RWPE1 (cell line): ENCODE results near the gene NLRP3.

Source experiments
- CTCF ChIA-PET: fragments of 350-600 bp; sonication (Branson Sonifier 250); formaldehyde crosslinking; extraction: SDS; loops from one replicate; lab custom pipeline; 2021; lab: Yijun Ruan, JAX
- POLR2A ChIA-PET: fragments of 400-600 bp; formaldehyde crosslinking; extraction: SDS; loops from one replicate; lab custom pipeline; 2020; ENCODE audit warnings: antibody characterized with exemption; ENCODE audit not compliant: low non-redundant PET; lab: Yijun Ruan, JAX
- DNase-seq: peaks from one replicate; pipeline ENCODE4 v3.0.0; 2012; ENCODE audit warnings: low spot score
- H3K27ac ChIP-seq: fragments of 450-650 bp; 2 replicates; pipeline ENCODE4 v1.5.1; 2017
- TF ChIP-seq, protein P1 (sequence below): fragments of 450-650 bp; conservative IDR thresholded peaks from 2 replicates; pipeline ENCODE4 v1.5.1; 2017; ENCODE audit warnings: low read depth, mild to moderate bottlenecking

NLRP3 gene

DNA sequence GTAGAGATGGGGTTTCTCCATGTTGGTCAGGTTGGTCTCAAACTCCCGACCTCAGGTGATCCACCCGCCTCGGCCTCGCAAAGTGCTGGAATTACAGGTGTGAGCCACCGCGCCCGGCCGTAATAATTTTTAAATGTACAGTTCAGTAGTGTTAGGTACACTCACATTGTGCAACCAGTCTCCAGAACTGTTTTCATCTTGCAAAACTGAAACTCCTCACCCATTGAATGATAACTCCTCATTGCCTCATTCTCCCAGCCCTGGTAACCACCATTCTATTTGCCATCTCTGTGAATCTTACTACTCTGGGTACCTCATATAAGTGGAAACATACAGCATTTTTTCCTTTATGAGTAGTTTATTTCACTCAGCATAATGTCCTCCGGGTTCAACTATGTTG, 3.4 kb downstream of the NLRP3 start:
- CTCF ChIA-PET: no interaction called here
- no peak for DNase-seq
- TF ChIP-seq, protein P1, sequence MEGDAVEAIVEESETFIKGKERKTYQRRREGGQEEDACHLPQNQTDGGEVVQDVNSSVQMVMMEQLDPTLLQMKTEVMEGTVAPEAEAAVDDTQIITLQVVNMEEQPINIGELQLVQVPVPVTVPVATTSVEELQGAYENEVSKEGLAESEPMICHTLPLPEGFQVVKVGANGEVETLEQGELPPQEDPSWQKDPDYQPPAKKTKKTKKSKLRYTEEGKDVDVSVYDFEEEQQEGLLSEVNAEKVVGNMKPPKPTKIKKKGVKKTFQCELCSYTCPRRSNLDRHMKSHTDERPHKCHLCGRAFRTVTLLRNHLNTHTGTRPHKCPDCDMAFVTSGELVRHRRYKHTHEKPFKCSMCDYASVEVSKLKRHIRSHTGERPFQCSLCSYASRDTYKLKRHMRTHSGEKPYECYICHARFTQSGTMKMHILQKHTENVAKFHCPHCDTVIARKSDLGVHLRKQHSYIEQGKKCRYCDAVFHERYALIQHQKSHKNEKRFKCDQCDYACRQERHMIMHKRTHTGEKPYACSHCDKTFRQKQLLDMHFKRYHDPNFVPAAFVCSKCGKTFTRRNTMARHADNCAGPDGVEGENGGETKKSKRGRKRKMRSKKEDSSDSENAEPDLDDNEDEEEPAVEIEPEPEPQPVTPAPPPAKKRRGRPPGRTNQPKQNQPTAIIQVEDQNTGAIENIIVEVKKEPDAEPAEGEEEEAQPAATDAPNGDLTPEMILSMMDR: no peak

DNA sequence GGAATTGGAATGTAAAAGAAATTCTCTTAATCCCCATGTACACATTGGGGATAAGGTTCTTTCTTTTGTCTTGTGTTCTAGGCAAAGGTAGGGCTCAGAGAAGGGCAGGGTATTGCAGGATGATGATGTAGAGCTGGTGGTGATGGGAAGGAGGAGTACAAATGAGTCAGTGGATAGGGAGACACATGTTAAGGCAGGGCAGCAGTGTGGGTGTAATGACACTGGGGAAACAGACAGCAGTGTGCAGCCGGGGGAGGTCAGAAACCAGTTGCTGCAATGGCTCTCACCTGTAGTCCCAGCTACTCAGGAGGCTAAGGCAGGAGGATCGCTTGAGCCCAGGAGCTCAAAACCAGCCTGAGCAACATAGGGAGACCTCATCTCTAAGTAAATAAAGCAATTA, 5.1 kb downstream of the NLRP3 start:
- ChIA-PET POLR2A (no interaction called here), CTCF (no interaction called here)
- H3K27ac ChIP-seq: no peak overlapping the region
- DNase-seq: no peak
- TF ChIP-seq, protein P1: no peak

More for the DNA sequence above, 3.4 kb downstream of the NLRP3 start:
- no peak overlapping the region for H3K27ac ChIP-seq
- POLR2A ChIA-PET: no interaction called here

DNA sequence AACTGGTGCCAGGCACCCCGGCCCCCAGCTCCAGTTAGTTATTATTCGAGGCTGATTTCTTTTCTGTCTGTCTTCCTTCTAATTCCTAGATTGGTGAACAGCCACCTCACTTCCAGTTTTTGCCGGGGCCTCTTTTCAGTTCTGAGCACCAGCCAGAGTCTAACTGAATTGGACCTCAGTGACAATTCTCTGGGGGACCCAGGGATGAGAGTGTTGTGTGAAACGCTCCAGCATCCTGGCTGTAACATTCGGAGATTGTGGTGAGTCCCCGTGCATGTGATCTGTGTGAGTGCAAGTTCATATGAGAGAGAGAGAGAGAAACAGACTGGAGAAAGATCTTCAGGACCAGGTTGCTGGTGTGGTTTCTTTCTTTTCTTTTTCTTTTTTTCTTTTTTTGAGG, 13.5 kb downstream of the NLRP3 start:
- DNase-seq: no peak
- TF ChIP-seq, protein P1: no peak
- ChIA-PET CTCF (no interaction called here), POLR2A (no interaction called here)
- H3K27ac ChIP-seq: no peak overlapping the region

DNA sequence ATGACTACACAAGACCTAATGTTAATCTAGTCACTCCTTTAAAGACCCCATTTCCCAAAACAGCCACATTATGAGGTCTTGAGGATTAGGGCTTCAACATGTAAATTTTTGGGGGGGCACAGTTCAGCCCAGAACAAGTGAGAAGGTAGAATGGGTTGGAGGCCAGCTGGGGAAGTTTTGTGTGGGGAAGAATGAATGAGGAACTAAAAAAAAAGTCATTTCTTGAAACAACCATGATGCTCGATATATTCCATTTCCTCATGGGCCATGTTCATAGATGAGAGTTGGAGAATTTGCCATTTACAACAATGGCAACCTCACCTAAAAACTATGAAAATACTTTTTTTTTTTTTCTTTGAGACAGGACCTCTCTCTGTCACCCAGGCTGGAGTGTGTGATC, 14.5 kb downstream of the NLRP3 start:
- ChIA-PET CTCF (interaction anchor here (0.7 kb wide), 1 partner anchor 41 kb away, joined by 9 read pairs; no protein-coding TSS in a partner anchor), POLR2A (no interaction called here)
- DNase-seq: no peak
- H3K27ac ChIP-seq: no peak overlapping the region
- TF ChIP-seq, protein P1: no peak

DNA sequence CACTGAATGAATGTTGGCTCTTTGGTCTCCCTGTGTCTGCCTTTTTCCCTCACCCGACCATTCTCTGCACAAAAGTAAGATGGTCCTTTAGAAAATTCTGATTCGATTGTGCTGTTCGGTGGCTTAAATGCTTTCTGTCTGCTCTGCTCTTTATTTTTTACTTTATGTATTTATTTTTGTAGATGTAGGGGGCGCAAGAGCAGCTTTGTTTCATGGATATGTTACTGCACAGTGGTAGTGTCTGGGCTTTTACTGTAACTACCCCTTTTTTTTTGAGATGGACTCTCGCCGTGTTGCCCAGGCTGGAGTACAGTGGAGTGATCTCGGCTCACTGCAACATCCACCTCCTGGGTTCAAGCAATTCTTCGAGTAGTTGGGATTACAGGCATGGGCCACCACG, 15.7 kb downstream of the NLRP3 start:
- TF ChIP-seq, protein P1: no peak
- no peak for DNase-seq
- no peak overlapping the region for H3K27ac ChIP-seq
- CTCF ChIA-PET: no interaction called here
- POLR2A ChIA-PET: no interaction called here

DNA sequence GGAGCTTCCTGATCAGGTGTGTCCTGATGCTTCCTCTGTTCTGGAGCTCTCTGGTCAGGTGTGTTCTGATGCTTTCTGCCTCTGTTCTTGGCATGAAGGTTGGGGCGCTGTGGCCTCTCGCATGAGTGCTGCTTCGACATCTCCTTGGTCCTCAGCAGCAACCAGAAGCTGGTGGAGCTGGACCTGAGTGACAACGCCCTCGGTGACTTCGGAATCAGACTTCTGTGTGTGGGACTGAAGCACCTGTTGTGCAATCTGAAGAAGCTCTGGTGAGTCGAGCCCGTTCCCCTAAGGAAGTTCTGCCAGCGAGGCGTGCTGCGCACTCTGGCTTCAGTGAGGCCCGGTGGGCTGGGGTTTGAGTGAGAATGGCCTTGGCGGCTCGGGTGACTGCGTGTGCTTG, 18.0 kb downstream of the NLRP3 start:
- TF ChIP-seq, protein P1: no peak
- CTCF ChIA-PET: no interaction called here

More for the DNA sequence above, 18.0 kb downstream of the NLRP3 start:
- H3K27ac ChIP-seq: no peak overlapping the region
- POLR2A ChIA-PET: no interaction called here
- DNase-seq: no peak
